ENCODE results near the gene ZNRF1.

Gene ZNRF1

GRCh38 chr16:75027520-75028300, 28.9 kb downstream of the ZNRF1 start:
- DNase-seq (ENCODE audit: low read depth): no peak

GRCh38 chr16:75028544-75029135, 29.8 kb downstream of the ZNRF1 start:
- DNase-seq (ENCODE audit: low read depth): no peak

GRCh38 chr16:75029854-75030253, 31.0 kb downstream of the ZNRF1 start:
- no peak for DNase-seq (ENCODE audit: low read depth)

- DNase-seq (ENCODE audit: low read depth): no peak
Measured at GRCh38 chr16:75032655-75033054, 33.8 kb downstream of the ZNRF1 start.

GRCh38 chr16:75035410-75035968, 36.7 kb downstream of the ZNRF1 start:
- no peak for DNase-seq (ENCODE audit: low read depth)

- no peak for DNase-seq (ENCODE audit: low read depth)
Measured at GRCh38 chr16:75038036-75038858, 39.4 kb downstream of the ZNRF1 start.

- no peak for DNase-seq (ENCODE audit: low read depth)
Measured at GRCh38 chr16:75039941-75040340, 41.1 kb downstream of the ZNRF1 start.

- no peak for DNase-seq (ENCODE audit: low read depth)
Measured at GRCh38 chr16:75042426-75043174, 43.8 kb downstream of the ZNRF1 start.

- DNase-seq (ENCODE audit: low read depth): no peak
Measured at GRCh38 chr16:75043175-75043895, 44.5 kb downstream of the ZNRF1 start.

- no peak for DNase-seq (ENCODE audit: low read depth)
Measured at GRCh38 chr16:75044800-75045361, 46.1 kb downstream of the ZNRF1 start.

- no peak for DNase-seq (ENCODE audit: low read depth)
Measured at GRCh38 chr16:75045424-75045823, 46.6 kb downstream of the ZNRF1 start.

GRCh38 chr16:75048054-75048453, 49.2 kb downstream of the ZNRF1 start:
- DNase-seq (ENCODE audit: low read depth): no peak

GRCh38 chr16:75048530-75048929, 49.7 kb downstream of the ZNRF1 start:
- DNase-seq (ENCODE audit: low read depth): no peak

- DNase-seq (ENCODE audit: low read depth): no peak
Measured at GRCh38 chr16:75052481-75053202, 53.8 kb downstream of the ZNRF1 start.

GRCh38 chr16:75053791-75054555, 55.1 kb downstream of the ZNRF1 start:
- DNase-seq (ENCODE audit: low read depth): no peak

GRCh38 chr16:75054556-75054947, 55.7 kb downstream of the ZNRF1 start:
- no peak for DNase-seq (ENCODE audit: low read depth)

GRCh38 chr16:75058806-75059205, 60.0 kb downstream of the ZNRF1 start:
- DNase-seq (ENCODE audit: low read depth): no peak

GRCh38 chr16:75059411-75059810, 60.6 kb downstream of the ZNRF1 start:
- DNase-seq (ENCODE audit: low read depth): no peak

- no peak for DNase-seq (ENCODE audit: low read depth)
Measured at GRCh38 chr16:75060723-75061122, 61.9 kb downstream of the ZNRF1 start.

All from stimulated activated CD8-positive, alpha-beta memory T cell treated with anti-CD3 and anti-CD28 coated beads, Interleukin-15, amount 100 ng/mL, for 1 hour (primary cell).